Esophagus (tissue), 2 donors: ENCODE data around the gene MYL12A. TPM values are rescaled to one million over a fixed set of nuclear protein-coding genes. Genes with fewer than 3 reads are reported as not detected.
"Not testable (repeated sequence)": the region's sequence is repeated elsewhere in the genome, so short reads cannot be mapped to it uniquely, and the experiment has no call there.

Source experiments
- H3K27ac ChIP-seq, 2 donors: one replicate each; pipeline ENCODE4 v1.5.1; 2013; ENCODE audit warnings: low read depth in 2 of 2, mild to moderate bottlenecking in 2 of 2, inconsistent platforms in 1 of 2, low read length in 1 of 2, moderate library complexity in 1 of 2
- H3K27me3 ChIP-seq, 2 donors: one replicate each; pipeline ENCODE4 v1.6.1; 2013; ENCODE audit warnings: low read length in 2 of 2, control low read depth in 1 of 2, mild to moderate bottlenecking in 1 of 2; ENCODE audit not compliant: insufficient read depth in 2 of 2, control insufficient read depth in 1 of 2
- H3K36me3 ChIP-seq, 2 donors: one replicate each; pipeline ENCODE4 v1.6.1; 2013; ENCODE audit warnings: low read length in 1 of 2; ENCODE audit not compliant: control insufficient read depth in 2 of 2, insufficient read depth in 2 of 2
- H3K4me1 ChIP-seq, 2 donors: one replicate each; pipeline ENCODE4 v1.6.1; 2013; ENCODE audit warnings: low read length in 1 of 2; ENCODE audit not compliant: control insufficient read depth in 2 of 2, insufficient read depth in 2 of 2
- H3K4me3 ChIP-seq, 2 donors: one replicate each; pipeline ENCODE4 v1.5.1; 2013; ENCODE audit warnings: low read length in 2 of 2, mild to moderate bottlenecking in 2 of 2, low read depth in 1 of 2, moderate library complexity in 1 of 2
- H3K9me3 ChIP-seq, 2 donors: one replicate each; pipeline ENCODE4 v1.6.1; 2013; ENCODE audit warnings: mild to moderate bottlenecking in 2 of 2, low read depth in 1 of 2, low read length in 1 of 2, moderate library complexity in 1 of 2; ENCODE audit not compliant: control insufficient read depth in 2 of 2, insufficient read depth in 1 of 2
- WGBS, 2 donors: extraction: QIAGEN DNeasy Blood & Tissue Kit; methylation state at CpG; one replicate each; pipeline ENCODE4 v1.1.7; 2013; 5-methylcytosine and 5-hydroxymethylcytosine counted together
- polyA plus RNA-seq, 2 donors: library from polyadenylated mRNA; stranded (reverse); fragments of 200-250 nt; gene quantifications; one replicate each; pipeline ENCODE4 v1.2.3, GENCODE V29; 2013
- donor health status: healthy with polysubstance abuse.
- donor health status: Bipolar disorder and iron deficiency.

The MYL12A gene
- polyA plus RNA-seq, 2 donors: 342 to 364 TPM

DNA sequence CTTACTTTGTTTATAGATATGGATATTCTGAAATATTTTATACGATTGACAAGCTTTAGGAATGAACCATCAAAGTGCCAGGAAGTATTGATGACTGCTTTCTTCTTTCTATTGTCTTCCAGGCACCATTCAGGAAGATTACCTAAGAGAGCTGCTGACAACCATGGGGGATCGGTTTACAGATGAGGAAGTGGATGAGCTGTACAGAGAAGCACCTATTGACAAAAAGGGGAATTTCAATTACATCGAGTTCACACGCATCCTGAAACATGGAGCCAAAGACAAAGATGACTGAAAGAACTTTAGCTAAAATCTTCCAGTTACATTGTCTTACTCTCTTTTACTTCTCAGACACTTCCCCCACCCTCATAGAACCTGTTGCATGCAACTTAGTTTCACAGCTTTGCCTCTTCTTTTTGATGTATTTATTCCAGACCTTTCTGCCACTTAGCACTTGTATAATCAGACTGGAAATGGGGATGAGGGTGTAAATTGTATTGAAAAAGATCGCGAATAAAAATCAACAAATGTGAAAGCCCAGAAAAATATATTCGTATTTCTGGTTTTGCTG is 30.1 kb downstream of the MYL12A start:
- 71 to 83% methylated on average over 7 of the region's 7 CpGs for WGBS, 2 donors
- H3K9me3 ChIP-seq, H3K4me1 ChIP-seq, H3K27ac ChIP-seq, H3K4me3 ChIP-seq, H3K27me3 ChIP-seq, H3K36me3 ChIP-seq: not testable (repeated sequence)

DNA sequence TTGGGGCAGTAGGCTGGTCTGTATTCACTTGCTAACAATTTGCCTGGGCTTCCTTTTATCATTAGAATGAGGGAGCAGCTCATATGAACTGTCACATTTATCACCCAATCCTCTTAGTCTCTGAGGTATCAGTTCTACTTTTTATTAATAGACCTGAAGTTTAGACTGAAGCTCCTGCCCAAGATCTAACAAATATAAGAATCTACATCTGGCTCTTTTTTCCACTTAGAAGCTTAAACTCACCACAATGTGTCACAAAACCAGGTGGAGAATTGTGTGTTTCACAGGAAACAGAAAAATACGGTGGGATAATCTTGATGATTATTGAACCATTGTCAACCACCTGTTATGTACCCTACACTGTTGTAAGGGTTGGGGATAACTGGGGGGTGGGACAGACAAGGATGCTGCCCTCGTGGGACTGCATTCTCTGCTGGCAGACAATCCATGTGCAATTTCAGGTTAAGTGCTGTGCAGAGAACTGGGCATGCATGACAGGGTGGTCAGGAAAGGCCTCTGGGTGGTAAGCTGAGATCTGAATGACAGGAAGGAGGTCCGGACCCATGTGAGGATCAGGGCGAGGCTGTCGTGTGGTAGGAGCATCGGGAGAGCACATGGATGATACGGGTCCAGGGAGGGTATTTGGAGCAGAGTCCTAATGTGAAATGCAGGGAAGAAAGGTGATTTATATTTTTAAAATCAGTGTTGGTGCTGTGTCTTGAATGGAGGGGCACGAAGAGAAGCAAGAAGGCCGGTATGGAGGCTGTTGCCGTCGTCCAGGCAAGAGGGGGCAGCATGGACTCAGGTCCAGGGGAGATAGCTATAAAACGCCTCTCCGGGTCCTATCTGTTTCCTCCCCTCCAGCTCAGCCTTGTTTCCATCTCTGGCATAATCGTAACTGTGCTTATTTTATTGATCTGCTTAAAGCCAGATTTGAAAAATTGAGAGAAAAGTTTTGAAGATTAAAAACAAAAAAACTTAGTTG is 31.9 kb downstream of the MYL12A start:
- Histone ChIP-seq H3K4me1 (peaks cover 0 to 2% of the 10 kb centered on the region in 2 donors), H3K36me3 (peaks cover 3% of the 10 kb centered on the region in 2 donors), H3K27me3 (no peaks in the 10 kb centered on the region), H3K27ac (no peak overlapping the region), H3K4me3 (no peak overlapping the region), H3K9me3 (no peaks in the 10 kb centered on the region)
- 33 to 38% methylated on average over 14 of the region's 14 CpGs for WGBS, 2 donors

GRCh38 chr18:3281456-3282400 is 34.1 kb downstream of the MYL12A start:
- H3K27me3 ChIP-seq: no peaks in the 10 kb centered on the region
- no peak overlapping the region for H3K27ac ChIP-seq
- H3K4me3 ChIP-seq: no peak overlapping the region
- H3K9me3 ChIP-seq: no peaks in the 10 kb centered on the region
- H3K36me3 ChIP-seq: peaks cover 0 to 2% of the 10 kb centered on the region in 2 donors
- WGBS, 2 donors: 23 to 28% methylated on average over 2 of the region's 2 CpGs
- H3K4me1 ChIP-seq: peaks cover 0 to 2% of the 10 kb centered on the region in 2 donors

DNA sequence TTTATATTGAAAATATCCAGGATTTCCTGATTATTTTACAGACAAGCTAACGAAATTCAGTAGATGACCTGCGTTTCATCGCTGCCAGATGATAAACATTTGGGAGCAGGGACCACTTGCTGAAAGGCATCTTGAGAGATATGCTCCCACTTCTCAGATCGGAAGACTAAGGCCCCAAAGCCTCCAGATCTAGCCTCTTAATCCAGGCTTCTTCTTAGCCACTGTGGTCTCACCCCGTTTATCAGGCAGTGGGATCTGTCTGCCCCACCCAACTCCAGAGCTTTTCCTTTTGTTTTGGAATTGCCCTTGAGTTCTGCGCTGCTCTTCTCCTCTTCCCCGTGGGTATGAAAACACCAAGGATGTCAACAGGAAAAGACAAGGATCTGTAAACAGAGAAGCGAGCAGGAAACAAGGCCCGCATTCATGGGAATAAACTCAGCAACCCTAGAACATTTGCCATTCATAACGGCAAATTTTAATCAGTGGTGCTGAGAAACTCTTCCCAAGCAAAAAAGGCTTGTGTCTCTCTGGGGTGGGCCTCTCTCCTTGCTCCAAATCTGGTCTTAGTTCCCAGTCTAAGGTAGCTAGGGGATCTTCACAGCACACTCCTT is 35.8 kb downstream of the MYL12A start:
- 78 to 80% methylated on average over 10 of the region's 10 CpGs for WGBS, 2 donors
- H3K27me3 ChIP-seq: no peaks in the 10 kb centered on the region
- no peak overlapping the region for H3K27ac ChIP-seq
- no peak overlapping the region for H3K4me3 ChIP-seq
- peaks cover 0 to 2% of the 10 kb centered on the region in 2 donors for H3K4me1 ChIP-seq
- no peaks in the 10 kb centered on the region for H3K9me3 ChIP-seq
- no peaks in the 10 kb centered on the region for H3K36me3 ChIP-seq

GRCh38 chr18:3283908-3284307 is 36.3 kb downstream of the MYL12A start:
- Histone ChIP-seq H3K9me3 (no peaks in the 10 kb centered on the region), H3K36me3 (no peaks in the 10 kb centered on the region), H3K4me3 (no peak overlapping the region), H3K4me1 (peaks cover 0 to 2% of the 10 kb centered on the region in 2 donors), H3K27ac (no peak overlapping the region), H3K27me3 (no peaks in the 10 kb centered on the region)
- 59 to 77% methylated on average over 7 of the region's 7 CpGs for WGBS, 2 donors

GRCh38 chr18:3284501-3284900 is 36.9 kb downstream of the MYL12A start:
- H3K27ac ChIP-seq: no peak overlapping the region
- H3K4me1 ChIP-seq: peaks cover 0 to 2% of the 10 kb centered on the region in 2 donors
- no peaks in the 10 kb centered on the region for H3K27me3 ChIP-seq
- H3K4me3 ChIP-seq: no peak overlapping the region
- no peaks in the 10 kb centered on the region for H3K36me3 ChIP-seq
- H3K9me3 ChIP-seq: no peaks in the 10 kb centered on the region
- WGBS, 2 donors: 80 to 84% methylated on average over 8 to 9 of the region's 9 CpGs

DNA sequence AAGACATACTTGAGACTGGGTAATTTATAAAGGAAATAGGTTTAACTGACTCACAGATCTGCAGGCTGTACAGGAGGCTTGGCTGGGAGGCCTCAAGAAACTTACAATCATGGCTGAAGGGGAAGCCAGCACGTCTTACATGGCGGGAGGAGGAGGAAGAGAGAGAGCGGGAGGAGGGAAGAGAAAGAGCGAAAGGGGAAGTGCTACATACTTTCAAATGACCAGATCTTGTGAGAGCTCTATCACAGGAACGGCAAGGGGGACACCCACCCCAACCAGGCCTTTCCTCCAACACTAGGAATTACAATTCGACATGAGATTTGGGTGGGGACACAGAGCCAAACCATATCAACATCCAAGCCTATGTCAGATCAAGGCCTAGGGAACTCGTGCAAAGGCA is 38.6 kb downstream of the MYL12A start:
- H3K27me3 ChIP-seq: no peaks in the 10 kb centered on the region
- WGBS, 2 donors: 88 to 91% methylated on average over 7 of the region's 7 CpGs
- H3K4me3 ChIP-seq: no peak overlapping the region
- no peak overlapping the region for H3K27ac ChIP-seq
- H3K9me3 ChIP-seq: no peaks in the 10 kb centered on the region
- H3K4me1 ChIP-seq: peaks cover 0 to 2% of the 10 kb centered on the region in 2 donors
- H3K36me3 ChIP-seq: no peaks in the 10 kb centered on the region

GRCh38 chr18:3293196-3293951 is 45.8 kb downstream of the MYL12A start:
- Histone ChIP-seq H3K4me3 (no peak overlapping the region), H3K4me1 (peaks cover 0 to 4% of the 10 kb centered on the region in 2 donors), H3K27ac (no peak overlapping the region), H3K36me3 (no peaks in the 10 kb centered on the region), H3K27me3 (no peaks in the 10 kb centered on the region), H3K9me3 (no peaks in the 10 kb centered on the region)
- 90 to 93% methylated on average over 2 of the region's 2 CpGs for WGBS, 2 donors
